Measurements from ENCODE around the gene TRAPPC3L. TPM values are rescaled to one million over a fixed set of nuclear protein-coding genes. Genes with fewer than 3 reads are reported as not detected.

TRAPPC3L gene
- total and polyA plus RNA-seq, 9 of the 15 experiments (the other 6 are each of a cell fraction or from before 2014, with no cell fraction given): not detected

GRCh38 chr6:116570856-116571682 is 25.6 kb upstream of the TRAPPC3L start, which contains the start of gene RWDD1 (continued):
- TF ChIP-seq CBX8 (IDR thresholded peaks at IDR 0.05; ENCODE audit: borderline replicate concordance, extremely low read depth, low read depth, low read length, poor library complexity, severe bottlenecking) (no peak), ZBTB7A (IDR thresholded peaks at IDR 0.05; ENCODE audit: borderline replicate concordance, control insufficient read depth, low read depth, low read length) (peak; percentile 39; the same call in 1 of the 2 replicates), POU5F1 (IDR thresholded peaks at IDR 0.05; ENCODE audit: borderline replicate concordance, low read depth, low read length, partially characterized antibody) (peak; percentile 54), ZNF347 (CRISPR knock-in tag; IDR thresholded peaks at IDR 0.05; ENCODE audit: low read depth) (no peak), MEF2A (IDR thresholded peaks at IDR 0.05; ENCODE audit: control insufficient read depth, low read depth, low read length) (no peak), ZNF134 (CRISPR knock-in tag; conservative IDR thresholded peaks at IDR 0.05) (no peak; the same call in 1 of the 2 replicates), HINFP (tag; conservative IDR thresholded peaks at IDR 0.05; ENCODE audit: low read depth) (no peak), ETV6 (IDR thresholded peaks at IDR 0.05; ENCODE audit: borderline replicate concordance in 1 of 2, low read depth in 2 of 2, low read length in 1 of 2) (no peak), ETV6 (CRISPR knock-in tag; IDR thresholded peaks at IDR 0.05; ENCODE audit: borderline replicate concordance) (no peak), RAD21 (CRISPR knock-in tag; conservative IDR thresholded peaks at IDR 0.05 in 1 of 2, IDR thresholded peaks at IDR 0.05 in 1 of 2) (no peak; a peak in 2 of 4 replicates), PREB (CRISPR knock-in tag; IDR thresholded peaks at IDR 0.05) (no peak), ID3 (CRISPR knock-in tag; IDR thresholded peaks at IDR 0.05) (no peak), ID3 (tag; IDR thresholded peaks at IDR 0.05) (peak; percentile 63; the same call in 1 of the 2 replicates), LCOR (CRISPR knock-in tag; IDR thresholded peaks at IDR 0.05) (0 out of 2 replicates have a peak, but pooled peaks have one; percentile 73), NFE2 (IDR thresholded peaks at IDR 0.05; ENCODE audit: low read depth) (peak; percentile 98), SRSF1 (IDR thresholded peaks at IDR 0.05; ENCODE audit: low read depth, low read length) (no peak), NR2C1 (IDR thresholded peaks at IDR 0.05) (no peak), NR2C1 (tag; IDR thresholded peaks at IDR 0.05) (peak; percentile 53), ETV1 (tag; conservative IDR thresholded peaks at IDR 0.05; ENCODE audit: low read depth) (0 out of 2 replicates have a peak, but pooled peaks have one; percentile 34), CHD2 (IDR thresholded peaks at IDR 0.05; ENCODE audit: low read depth, low read length) (peak; percentile 76), ZHX1 (conservative IDR thresholded peaks at IDR 0.05; ENCODE audit: low read length) (peak; percentile 37; the same call in 1 of the 2 replicates)
